HepG2 (cell line): ENCODE results near the gene TOMM40L. TPM values are rescaled to one million over a fixed set of nuclear protein-coding genes. Genes with fewer than 3 reads are reported as not detected.

Experiments used
- BCL6 ChIP-seq: IDR thresholded peaks from 2 replicates; pipeline ENCODE4 v1.6.1; 2016; ENCODE audit warnings: missing genetic modification reagents, missing compliant biosample characterization
- LCORL ChIP-seq, 2 experiments: fragments of 450-650 bp in 1 of 2; sonication (generic) in 1 of 2; formaldehyde crosslinking in 1 of 2; IDR thresholded peaks; 2 replicates each; pipeline versions ENCODE4 v1.5.0 to v1.6.1; 2017 to 2020; ENCODE audit warnings: antibody characterized with exemption in 1 of 2, missing genetic modification reagents in 1 of 2
- SNAPC2 ChIP-seq: sonication (generic); formaldehyde crosslinking; IDR thresholded peaks from 2 replicates; pipeline ENCODE4 v1.8.1; 2022; ENCODE audit warnings: mild to moderate bottlenecking, missing genetic modification reagents
- U2AF1 ChIP-seq: fragments of 200-400 bp; formaldehyde crosslinking; optimal IDR thresholded peaks from 2 replicates; pipeline ENCODE3; 2017; ENCODE audit warnings: mild to moderate bottlenecking, low read depth, low read length
- ZNF326 ChIP-seq: sonication (generic); formaldehyde crosslinking; IDR thresholded peaks from 2 replicates; pipeline ENCODE4 v1.4.0; 2020; ENCODE audit warnings: missing genetic modification reagents, borderline replicate concordance
- ZNF543 ChIP-seq: sonication (generic); formaldehyde crosslinking; IDR thresholded peaks from 2 replicates; pipeline ENCODE4 v1.4.0; 2020; ENCODE audit warnings: mild to moderate bottlenecking, missing genetic modification reagents
- ZNF768 ChIP-seq: sonication (generic); formaldehyde crosslinking; IDR thresholded peaks from 2 replicates; pipeline ENCODE4 v1.4.0; 2020; ENCODE audit warnings: missing genetic modification reagents
- polyA plus RNA-seq, 8 experiments: library from polyadenylated mRNA; depleted of rRNA in 3 of 8; stranded (reverse) in 7 of 8; unstranded in 1 of 8; fragments of >200 nt; fragmentation: Illumina TruSeq in 4 of 8; extraction: Trizol in 4 of 8; gene quantifications; 2 replicates each; pipeline versions ENCODE4 v1.2.1 to v1.2.3, GENCODE V29; 2011 to 2016; ENCODE audit warnings: low read depth in 4 of 8, missing spikeins in 1 of 8, mixed read lengths in 1 of 8; ENCODE audit not compliant: insufficient read depth in 1 of 8
- total RNA-seq, 5 experiments: library from RNA; depleted of rRNA; stranded (reverse); fragments of >200 nt; fragmentation: Illumina TruSeq; extraction: Trizol; gene quantifications; 2 replicates each; pipeline ENCODE4 v1.2.3, GENCODE V29; 2016; ENCODE audit warnings: low read depth in 1 of 5
- TF ChIP-seq, protein P1 (sequence below): sonication (generic); formaldehyde crosslinking; IDR thresholded peaks from 2 replicates; pipeline ENCODE4 v1.4.0; 2020; ENCODE audit warnings: missing genetic modification reagents
- TF ChIP-seq, protein P2 (sequence below): sonication (generic); formaldehyde crosslinking; IDR thresholded peaks from 2 replicates; pipeline ENCODE4 v1.5.1; 2020; ENCODE audit warnings: missing genetic modification reagents, mild to moderate bottlenecking, borderline replicate concordance

Gene TOMM40L
- total and polyA plus RNA-seq, 2 of the 13 experiments (the other 11 are each of a cell fraction or from before 2014, with no cell fraction given): 14.1 to 26.2 TPM

DNA sequence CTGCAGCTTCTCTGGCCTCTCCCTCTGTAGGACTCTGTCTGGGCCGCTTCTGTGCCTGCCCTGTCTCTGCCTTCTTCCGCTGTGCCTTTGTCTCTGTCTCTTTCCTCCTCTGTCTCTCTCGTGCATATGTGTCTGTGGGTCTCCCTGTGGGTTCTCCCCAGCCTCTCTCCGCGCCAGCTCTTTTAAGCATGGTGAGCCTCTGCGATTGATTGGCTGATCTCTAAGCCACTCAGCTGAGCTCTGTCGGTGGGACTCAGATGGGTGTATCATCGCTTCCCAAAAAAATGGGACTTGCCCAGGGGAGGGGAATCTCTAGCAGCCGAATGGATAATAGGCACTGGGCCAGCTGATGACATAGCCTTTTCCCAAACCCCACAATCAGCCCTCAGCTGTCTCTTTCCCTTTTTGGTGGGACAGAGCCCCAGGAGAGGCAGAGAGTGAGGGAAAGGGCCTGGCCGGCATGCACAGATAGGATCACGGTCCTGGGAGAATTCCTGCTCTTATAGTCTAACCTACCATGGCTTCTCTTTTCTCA, 26.9 kb upstream of the TOMM40L start, which contains the start of gene ADAMTS4 (continued):
- TF ChIP-seq, protein P1, sequence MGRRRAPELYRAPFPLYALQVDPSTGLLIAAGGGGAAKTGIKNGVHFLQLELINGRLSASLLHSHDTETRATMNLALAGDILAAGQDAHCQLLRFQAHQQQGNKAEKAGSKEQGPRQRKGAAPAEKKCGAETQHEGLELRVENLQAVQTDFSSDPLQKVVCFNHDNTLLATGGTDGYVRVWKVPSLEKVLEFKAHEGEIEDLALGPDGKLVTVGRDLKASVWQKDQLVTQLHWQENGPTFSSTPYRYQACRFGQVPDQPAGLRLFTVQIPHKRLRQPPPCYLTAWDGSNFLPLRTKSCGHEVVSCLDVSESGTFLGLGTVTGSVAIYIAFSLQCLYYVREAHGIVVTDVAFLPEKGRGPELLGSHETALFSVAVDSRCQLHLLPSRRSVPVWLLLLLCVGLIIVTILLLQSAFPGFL (CRISPR knock-in tag): no peak
- TF ChIP-seq LCORL (IDR thresholded peaks at IDR 0.05): no peak
- TF ChIP-seq LCORL (CRISPR knock-in tag; IDR thresholded peaks at IDR 0.05): peak; percentile 36; the same call in 1 of the 2 replicates
- TF ChIP-seq BCL6 (CRISPR knock-in tag): no peak
- no peak for TF ChIP-seq ZNF326
- TF ChIP-seq ZNF543 (CRISPR knock-in tag): no peak
- no peak for TF ChIP-seq ZNF768
- TF ChIP-seq SNAPC2: no peak
- TF ChIP-seq U2AF1: peak; percentile 40
- TF ChIP-seq, protein P2, sequence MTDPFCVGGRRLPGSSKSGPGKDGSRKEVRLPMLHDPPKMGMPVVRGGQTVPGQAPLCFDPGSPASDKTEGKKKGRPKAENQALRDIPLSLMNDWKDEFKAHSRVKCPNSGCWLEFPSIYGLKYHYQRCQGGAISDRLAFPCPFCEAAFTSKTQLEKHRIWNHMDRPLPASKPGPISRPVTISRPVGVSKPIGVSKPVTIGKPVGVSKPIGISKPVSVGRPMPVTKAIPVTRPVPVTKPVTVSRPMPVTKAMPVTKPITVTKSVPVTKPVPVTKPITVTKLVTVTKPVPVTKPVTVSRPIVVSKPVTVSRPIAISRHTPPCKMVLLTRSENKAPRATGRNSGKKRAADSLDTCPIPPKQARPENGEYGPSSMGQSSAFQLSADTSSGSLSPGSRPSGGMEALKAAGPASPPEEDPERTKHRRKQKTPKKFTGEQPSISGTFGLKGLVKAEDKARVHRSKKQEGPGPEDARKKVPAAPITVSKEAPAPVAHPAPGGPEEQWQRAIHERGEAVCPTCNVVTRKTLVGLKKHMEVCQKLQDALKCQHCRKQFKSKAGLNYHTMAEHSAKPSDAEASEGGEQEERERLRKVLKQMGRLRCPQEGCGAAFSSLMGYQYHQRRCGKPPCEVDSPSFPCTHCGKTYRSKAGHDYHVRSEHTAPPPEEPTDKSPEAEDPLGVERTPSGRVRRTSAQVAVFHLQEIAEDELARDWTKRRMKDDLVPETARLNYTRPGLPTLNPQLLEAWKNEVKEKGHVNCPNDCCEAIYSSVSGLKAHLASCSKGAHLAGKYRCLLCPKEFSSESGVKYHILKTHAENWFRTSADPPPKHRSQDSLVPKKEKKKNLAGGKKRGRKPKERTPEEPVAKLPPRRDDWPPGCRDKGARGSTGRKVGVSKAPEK (CRISPR knock-in tag): no peak
